ENCODE measurements around the gene MX1.

GRCh38 chr21:41475714-41476420 lies 49.8 kb downstream of the MX1 start:
- no peak for TF ChIP-seq RARB (CRISPR knock-in tag; IDR thresholded peaks at IDR 0.05)
- no peak for TF ChIP-seq PATZ1 (CRISPR knock-in tag; IDR thresholded peaks at IDR 0.05; ENCODE audit: borderline replicate concordance)
- TF ChIP-seq CREB5 (CRISPR knock-in tag; IDR thresholded peaks at IDR 0.05; ENCODE audit: low read depth): no peak

Measured in SK-N-SH treated with all-trans-retinoic acid at 6 μM for 48 hours (cell line).